Rectal smooth muscle tissue (tissue), 1 donor: ENCODE measurements around the gene FAM53A.

Experiments
- H3K27ac ChIP-seq: one replicate; pipeline ENCODE4 v1.7.0; 2013; ENCODE audit warnings: low read depth, low read length, inconsistent platforms
- H3K27me3 ChIP-seq: one replicate; pipeline ENCODE4 v1.7.0; 2013; ENCODE audit warnings: low read length; ENCODE audit not compliant: control insufficient read depth, insufficient read depth
- H3K36me3 ChIP-seq: one replicate; pipeline ENCODE4 v1.7.0; 2013; ENCODE audit warnings: low read length; ENCODE audit not compliant: control insufficient read depth, insufficient read depth
- H3K4me1 ChIP-seq: one replicate; pipeline ENCODE4 v1.7.0; 2013; ENCODE audit warnings: low read length; ENCODE audit not compliant: control insufficient read depth, insufficient read depth
- H3K4me3 ChIP-seq: one replicate; pipeline ENCODE4 v1.7.0; 2013; ENCODE audit warnings: low read length
- H3K9ac ChIP-seq: one replicate; pipeline ENCODE4 v1.7.0; 2013; ENCODE audit warnings: low read length

FAM53A gene, protein sequence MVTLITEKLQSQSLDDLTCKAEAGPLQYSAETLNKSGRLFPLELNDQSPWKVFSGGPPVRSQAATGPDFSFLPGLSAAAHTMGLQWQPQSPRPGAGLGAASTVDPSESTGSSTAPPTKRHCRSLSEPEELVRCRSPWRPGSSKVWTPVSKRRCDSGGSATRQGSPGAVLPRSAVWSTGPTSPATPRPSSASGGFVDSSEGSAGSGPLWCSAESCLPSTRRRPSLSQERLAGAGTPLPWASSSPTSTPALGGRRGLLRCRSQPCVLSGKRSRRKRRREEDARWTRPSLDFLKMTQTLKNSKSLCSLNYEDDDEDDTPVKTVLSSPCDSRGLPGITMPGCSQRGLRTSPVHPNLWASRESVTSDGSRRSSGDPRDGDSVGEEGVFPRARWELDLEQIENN

DNA sequence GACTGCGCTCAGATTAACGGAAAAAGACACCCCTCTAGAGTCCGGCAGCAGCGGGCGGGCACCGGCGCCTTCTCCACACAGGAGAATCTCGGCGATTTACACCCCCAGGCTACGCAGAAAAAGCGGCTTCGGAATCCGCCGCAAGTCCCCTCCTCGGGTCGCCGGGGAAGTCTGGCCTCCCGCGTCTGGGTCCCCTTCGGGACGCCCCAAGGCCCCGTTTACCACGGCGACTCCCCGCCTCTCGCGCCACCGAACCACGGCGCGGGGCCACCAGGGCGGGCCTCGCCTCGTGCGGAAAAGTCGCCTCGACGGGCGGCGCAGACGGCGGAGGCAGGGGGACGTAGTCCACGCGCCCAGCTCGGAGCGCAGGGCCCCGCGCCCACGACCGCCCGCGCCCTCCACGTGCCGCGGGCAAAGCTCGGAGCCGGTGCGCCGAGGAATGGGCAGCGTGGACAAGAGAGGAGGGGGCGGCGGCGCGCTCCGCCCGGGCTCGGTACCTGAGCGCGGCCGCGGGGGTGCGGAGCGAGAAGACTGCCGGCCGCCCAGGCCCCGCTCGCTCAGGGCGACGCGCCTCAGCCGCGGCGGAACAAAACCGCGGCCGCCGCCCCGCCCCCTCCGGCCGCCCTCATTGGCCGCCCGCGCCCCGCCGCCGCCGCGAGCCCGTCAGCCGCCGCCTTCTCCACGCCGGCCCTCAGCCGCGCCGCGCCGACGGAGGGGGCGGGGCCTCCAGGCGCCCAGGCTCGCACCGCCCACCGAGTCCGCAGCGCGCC is at the start of gene FAM53A:
TSS of gene FAM53A (minus strand) at position 578 of the 770 bp plus-strand sequence. CDS start 15,572 bp downstream, outside the sequence.
- Histone ChIP-seq H3K27me3 (no peaks in the 10 kb centered on the region), H3K4me1 (no peaks in the 10 kb centered on the region), H3K4me3 (peak within 1 kb of the TSS; percentile 73), H3K27ac (peak within 1 kb of the TSS; percentile 67), H3K9ac (no peak within 1 kb of the TSS), H3K36me3 (no peaks in the 10 kb centered on the region)

DNA sequence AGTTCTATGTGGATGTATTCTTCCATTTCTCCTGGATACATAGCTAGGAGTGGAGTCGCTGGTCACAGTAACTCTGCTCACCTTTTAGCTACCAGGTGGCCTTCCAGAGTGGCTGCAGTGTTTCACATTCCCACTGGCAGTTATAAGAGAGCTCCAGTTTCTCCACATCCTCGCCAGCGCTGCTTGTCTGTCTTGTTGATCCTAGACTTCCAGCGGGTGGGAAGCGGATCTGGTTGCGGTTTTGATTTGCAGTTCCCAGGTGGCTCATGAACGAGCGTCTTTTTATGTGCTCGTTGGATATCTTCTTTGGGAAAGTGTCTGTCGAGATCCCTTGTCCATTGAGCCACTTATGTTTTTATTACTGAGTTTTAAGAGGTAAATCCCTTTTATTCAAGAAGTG is 48.8 kb upstream of the FAM53A start:
- no peak overlapping the region for H3K27ac ChIP-seq
- no peaks in the 10 kb centered on the region for H3K4me1 ChIP-seq
- no peak overlapping the region for H3K9ac ChIP-seq
- no peak overlapping the region for H3K4me3 ChIP-seq
- no peaks in the 10 kb centered on the region for H3K27me3 ChIP-seq
- H3K36me3 ChIP-seq, result peaks cover 16% of the 10 kb centered on the region

DNA sequence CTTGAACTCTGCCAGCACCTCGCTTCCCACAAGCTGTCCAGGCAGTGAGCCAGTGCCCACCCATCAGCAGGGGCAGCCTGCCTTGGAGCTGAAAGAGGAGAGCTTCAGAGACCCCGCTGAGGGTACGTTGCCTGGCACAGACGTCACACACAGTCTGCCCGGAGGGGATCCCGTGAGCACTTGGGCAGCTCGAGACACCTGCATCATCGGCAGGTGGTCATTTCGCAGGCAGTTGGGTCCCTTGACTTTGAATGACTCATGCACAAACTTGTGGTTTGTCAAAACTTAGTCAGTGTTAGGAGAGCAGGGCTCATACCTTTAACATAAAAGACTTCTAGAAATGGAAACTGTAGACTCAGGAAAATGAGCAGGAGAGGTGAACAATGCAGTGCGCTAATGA is 47.1 kb upstream of the FAM53A start:
- no peaks in the 10 kb centered on the region for H3K27me3 ChIP-seq
- H3K4me3 ChIP-seq, result no peak overlapping the region
- H3K36me3 ChIP-seq, result peaks cover 7% of the 10 kb centered on the region
- H3K4me1 ChIP-seq, result no peaks in the 10 kb centered on the region
- no peak overlapping the region for H3K27ac ChIP-seq
- H3K9ac ChIP-seq, result no peak overlapping the region

DNA sequence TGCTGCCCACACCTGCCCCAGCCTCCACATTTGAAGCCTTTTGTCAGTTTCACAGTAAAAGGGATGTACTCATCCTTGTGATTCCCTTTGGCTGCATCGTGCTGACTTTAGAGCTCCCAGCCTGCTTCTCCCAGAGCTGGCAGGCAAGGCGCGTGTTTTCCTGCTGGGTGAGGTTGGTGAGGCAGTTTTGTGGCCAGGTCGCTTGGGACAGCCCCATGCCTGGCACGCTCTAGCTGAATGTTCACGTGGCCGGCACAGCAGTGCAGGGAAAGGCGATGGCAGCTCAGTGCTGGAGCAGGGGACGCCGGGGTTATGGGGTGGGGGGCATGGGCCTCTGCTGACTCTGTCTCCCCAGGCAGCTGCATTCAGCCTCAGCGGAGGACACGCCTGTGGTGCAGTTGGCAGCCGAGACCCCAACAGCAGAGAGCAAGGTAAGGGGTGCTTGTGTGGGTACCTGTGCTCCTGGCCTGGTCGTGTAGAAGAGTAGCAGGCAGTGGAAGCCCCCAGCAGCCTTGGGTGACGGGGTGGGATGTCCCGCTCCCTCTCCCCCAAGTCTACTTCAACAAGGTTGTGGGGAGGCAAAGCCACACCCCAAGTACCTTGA is 46.5 kb upstream of the FAM53A start:
- Histone ChIP-seq H3K4me1 (no peaks in the 10 kb centered on the region), H3K27me3 (no peaks in the 10 kb centered on the region), H3K27ac (no peak overlapping the region), H3K4me3 (no peak overlapping the region), H3K36me3 (peaks cover 5% of the 10 kb centered on the region), H3K9ac (no peak overlapping the region)

DNA sequence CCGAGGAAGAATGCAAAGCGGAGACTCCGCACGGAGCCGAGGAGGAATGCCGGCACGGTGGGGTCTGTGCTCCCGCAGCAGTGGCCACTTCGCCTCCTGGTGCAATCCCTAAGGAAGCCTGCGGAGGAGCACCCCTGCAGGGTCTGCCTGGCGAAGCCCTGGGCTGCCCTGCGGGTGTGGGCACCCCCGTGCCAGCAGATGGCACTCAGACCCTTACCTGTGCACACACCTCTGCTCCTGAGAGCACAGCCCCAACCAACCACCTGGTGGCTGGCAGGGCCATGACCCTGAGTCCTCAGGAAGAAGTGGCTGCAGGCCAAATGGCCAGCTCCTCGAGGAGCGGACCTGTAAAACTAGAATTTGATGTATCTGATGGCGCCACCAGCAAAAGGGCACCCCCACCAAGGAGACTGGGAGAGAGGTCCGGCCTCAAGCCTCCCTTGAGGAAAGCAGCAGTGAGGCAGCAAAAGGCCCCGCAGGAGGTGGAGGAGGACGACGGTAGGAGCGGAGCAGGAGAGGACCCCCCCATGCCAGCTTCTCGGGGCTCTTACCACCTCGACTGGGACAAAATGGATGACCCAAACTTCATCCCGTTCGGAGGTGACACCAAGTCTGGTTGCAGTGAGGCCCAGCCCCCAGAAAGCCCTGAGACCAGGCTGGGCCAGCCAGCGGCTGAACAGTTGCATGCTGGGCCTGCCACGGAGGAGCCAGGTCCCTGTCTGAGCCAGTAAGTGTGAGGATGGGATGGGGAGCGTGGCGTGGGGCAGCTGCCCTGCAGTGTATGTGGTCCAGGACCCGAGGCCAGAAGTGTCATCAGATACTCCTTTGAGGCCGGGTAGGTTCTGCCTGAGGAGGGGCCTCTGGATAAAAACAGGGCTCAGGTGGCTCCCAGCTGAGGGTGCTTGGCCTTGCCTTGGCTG is 44.2 kb upstream of the FAM53A start:
- H3K27ac ChIP-seq, result no peak overlapping the region
- no peaks in the 10 kb centered on the region for H3K27me3 ChIP-seq
- no peak overlapping the region for H3K9ac ChIP-seq
- no peak overlapping the region for H3K4me3 ChIP-seq
- peaks cover 3% of the 10 kb centered on the region for H3K36me3 ChIP-seq
- H3K4me1 ChIP-seq, result no peaks in the 10 kb centered on the region

DNA sequence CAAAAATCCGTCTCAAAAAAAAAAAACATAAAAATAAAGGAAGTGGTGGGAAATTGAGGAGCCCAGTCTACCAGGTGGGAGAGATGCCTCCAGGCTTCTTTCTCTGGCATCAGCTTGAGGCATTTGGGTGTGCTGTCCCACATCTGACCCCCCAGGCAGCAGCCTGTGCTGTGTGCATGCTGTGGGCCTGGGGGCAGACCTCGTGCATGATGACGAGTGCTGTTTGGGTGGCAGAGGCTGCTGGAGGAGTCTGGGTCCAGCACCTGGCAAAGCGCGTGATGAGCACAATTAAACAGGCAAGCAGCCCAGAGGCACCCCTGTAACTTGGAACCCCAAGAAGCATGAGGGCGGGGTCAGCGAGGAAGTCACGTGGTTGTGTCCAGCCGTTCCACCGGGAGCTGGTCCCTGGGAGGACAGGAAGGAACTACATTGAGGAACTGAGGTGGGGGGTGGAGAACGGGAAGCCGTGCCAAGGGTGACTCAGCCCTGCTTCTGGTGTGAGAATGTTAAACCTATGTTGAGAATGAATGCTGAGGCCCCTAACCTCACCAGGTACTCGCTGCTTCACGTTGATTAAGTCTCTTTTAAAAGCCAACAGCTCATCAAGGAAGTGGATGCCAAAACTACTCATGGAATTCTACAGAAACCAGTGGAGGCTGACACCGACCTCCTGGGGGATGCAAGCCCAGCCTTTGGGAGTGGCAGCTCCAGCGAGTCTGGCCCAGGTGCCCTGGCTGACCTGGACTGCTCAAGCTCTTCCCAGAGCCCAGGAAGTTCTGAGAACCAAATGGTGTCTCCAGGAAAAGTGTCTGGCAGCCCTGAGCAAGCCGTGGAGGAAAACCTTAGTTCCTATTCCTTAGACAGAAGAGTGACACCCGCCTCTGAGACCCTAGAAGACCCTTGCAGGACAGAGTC is 43.3 kb upstream of the FAM53A start:
- Histone ChIP-seq H3K27ac (no peak overlapping the region), H3K27me3 (no peaks in the 10 kb centered on the region), H3K4me3 (no peak overlapping the region), H3K36me3 (peaks cover 2% of the 10 kb centered on the region), H3K9ac (no peak overlapping the region), H3K4me1 (no peaks in the 10 kb centered on the region)

DNA sequence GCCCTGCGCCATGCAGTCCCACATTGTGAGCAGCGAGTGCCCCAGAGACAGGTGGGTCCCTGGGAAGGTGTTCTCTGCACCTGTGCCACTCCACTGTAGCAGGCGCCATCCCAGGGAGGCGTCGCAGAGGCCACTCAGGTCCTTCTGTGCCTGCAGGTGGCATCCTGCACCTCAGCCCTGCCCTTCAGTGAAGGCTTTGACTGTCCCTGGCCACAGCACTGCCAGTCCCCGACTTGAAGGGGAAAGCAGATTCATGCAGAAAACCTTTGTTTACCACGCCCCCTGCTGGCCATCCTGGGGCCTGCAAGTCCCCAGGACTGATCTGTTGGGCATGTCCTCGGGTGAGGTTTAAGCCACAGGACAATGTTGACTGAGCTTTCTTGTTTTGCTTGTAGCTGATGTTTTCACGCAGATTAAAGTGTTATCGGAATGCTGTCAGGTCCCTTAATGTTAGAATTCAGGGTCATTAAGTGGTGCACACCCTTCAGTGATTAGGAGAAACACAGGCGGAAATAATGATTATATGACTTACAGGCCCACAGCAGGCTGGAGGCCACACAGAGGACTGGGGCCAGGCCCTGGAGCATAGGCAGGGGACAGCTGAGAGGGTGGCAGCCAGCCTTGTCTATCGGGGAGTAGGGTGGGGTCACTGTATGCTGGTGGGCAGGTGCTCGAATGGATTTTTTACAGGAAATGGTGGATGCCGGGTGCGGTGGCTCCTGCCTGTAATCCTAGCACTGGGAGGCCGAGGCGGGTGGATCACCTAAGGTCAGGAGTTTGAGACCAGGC is 42.2 kb upstream of the FAM53A start:
- Histone ChIP-seq H3K27ac (no peak overlapping the region), H3K4me1 (no peaks in the 10 kb centered on the region), H3K36me3 (no peaks in the 10 kb centered on the region), H3K9ac (no peak overlapping the region), H3K27me3 (no peaks in the 10 kb centered on the region), H3K4me3 (no peak overlapping the region)

DNA sequence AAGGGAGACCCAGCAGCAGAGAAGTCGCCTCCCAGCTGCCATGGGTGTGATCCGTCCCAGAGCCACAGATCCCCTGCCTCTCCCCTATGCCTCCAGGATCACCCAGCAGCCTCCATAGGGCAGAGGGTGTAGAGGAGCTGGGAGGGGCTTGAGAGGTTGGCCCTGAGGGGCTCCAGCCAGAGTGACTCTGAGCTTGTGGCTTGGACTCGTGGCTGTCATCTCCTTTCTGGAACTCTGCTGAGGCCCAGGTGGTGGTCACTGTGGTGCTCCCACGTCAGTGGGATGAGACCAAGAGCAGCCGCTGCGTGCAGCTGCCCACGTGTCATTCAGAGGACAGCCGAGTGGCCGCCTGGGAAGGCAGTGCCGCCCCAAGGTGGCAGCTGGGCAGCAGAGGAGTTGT is 41.4 kb upstream of the FAM53A start:
- H3K27ac ChIP-seq, result no peak overlapping the region
- H3K36me3 ChIP-seq, result no peaks in the 10 kb centered on the region
- H3K4me1 ChIP-seq, result no peaks in the 10 kb centered on the region
- H3K4me3 ChIP-seq, result no peak overlapping the region
- H3K27me3 ChIP-seq, result no peaks in the 10 kb centered on the region
- no peak overlapping the region for H3K9ac ChIP-seq

DNA sequence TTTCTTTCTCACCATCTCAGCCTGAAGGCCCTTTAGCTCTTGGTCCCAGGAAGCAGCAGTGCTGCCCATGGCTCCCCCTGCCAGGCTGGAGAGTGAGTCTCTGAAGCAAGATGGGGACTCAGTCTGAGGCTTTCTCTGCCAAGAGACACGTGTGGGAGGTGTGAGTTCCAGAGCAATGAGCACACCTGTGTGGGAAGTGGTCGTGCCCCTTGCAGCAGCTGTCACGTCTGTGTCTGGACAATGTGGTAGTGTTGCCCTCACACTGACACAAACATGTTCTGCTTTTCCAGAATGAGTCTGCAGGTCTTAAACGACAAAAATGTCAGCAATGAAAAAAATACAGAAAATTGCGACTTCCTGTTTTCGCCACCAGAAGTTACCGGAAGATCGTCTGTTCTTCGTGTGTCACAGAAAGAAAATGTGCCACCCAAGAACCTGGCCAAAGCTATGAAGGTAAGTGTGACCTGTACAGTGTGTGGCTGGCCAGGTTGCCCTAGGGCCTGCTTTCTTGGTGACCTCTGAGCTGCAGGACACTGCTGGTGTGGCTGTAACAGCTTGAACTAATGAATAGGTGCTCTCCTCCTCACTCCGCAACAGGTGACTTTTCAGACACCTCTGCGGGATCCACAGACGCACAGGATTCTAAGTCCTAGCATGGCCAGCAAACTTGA is 39.2 kb upstream of the FAM53A start:
- H3K27me3 ChIP-seq, result no peaks in the 10 kb centered on the region
- peak overlapping the region; percentile 28 for H3K9ac ChIP-seq
- H3K27ac ChIP-seq, result no peak overlapping the region
- H3K4me3 ChIP-seq, result peak overlapping the region; percentile 17
- peaks cover 9% of the 10 kb centered on the region for H3K4me1 ChIP-seq
- H3K36me3 ChIP-seq, result peaks cover 3% of the 10 kb centered on the region

DNA sequence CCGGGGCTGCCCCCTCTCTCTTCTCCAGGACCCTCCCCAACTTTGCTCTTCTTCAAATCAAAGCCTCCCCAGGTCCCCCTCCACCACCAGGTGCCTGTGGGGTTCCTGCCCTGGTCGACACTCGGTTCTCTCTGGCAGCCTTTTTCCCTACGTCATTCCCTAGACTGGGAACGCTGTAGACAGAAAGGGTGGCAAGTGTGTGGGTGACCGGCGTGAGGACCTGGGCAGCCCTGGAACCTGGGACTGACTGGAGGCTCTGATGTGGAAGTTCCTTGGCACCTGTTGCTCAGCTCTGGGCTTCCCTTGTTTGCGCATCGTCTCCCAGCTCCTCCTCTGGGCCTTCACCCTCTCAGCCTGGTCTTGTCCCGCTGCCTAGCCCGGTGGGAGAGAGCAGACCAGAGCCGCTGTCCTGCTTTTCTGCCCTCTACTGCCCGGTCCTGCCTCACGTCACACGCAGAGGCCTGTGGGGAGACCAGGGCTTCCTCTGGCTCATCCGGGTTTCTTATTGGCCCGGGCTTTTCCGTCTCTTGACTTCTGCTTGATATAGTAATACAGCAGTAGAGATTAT is 38.5 kb upstream of the FAM53A start:
- peaks cover 3% of the 10 kb centered on the region for H3K36me3 ChIP-seq
- peak overlapping the region; percentile 44 for H3K4me3 ChIP-seq
- H3K9ac ChIP-seq, result peak overlapping the region; percentile 28
- peaks cover 9% of the 10 kb centered on the region for H3K4me1 ChIP-seq
- H3K27ac ChIP-seq, result no peak overlapping the region
- H3K27me3 ChIP-seq, result no peaks in the 10 kb centered on the region
